HEK293T (cell line): Measurements from ENCODE around the gene ZNF394.
"Not testable (repeated sequence)": the region's sequence is repeated elsewhere in the genome, so short reads cannot be mapped to it uniquely, and the experiment has no call there.

Source experiments
- CTCF ChIA-PET: fragments of 350-600 bp; formaldehyde crosslinking; extraction: SDS; loops from one replicate; lab custom pipeline; 2021; ENCODE audit warnings: antibody characterized with exemption, inconsistent platforms; lab: Yijun Ruan, JAX
- POLR2A ChIA-PET: fragments of 350-600 bp; formaldehyde crosslinking; extraction: SDS; loops from one replicate; lab custom pipeline; 2020; ENCODE audit warnings: antibody characterized with exemption, inconsistent platforms; lab: Yijun Ruan, JAX
- DNase-seq: peaks from one replicate; pipeline ENCODE4 v3.0.0; 2012; ENCODE audit warnings: mixed read lengths; ENCODE audit errors: extremely low spot score
- ARNT ChIP-seq: fragments of 450-650 bp; IDR thresholded peaks from 2 replicates; pipeline ENCODE4 v1.6.1; 2017; ENCODE audit warnings: mild to moderate bottlenecking
- BHLHE40 ChIP-seq: fragments of 450-650 bp; IDR thresholded peaks from 2 replicates; pipeline ENCODE4 v1.6.1; 2016; ENCODE audit warnings: mild to moderate bottlenecking, moderate library complexity, borderline replicate concordance
- CTBP1 ChIP-seq: fragments of 450-650 bp; IDR thresholded peaks from 2 replicates; pipeline ENCODE4 v1.6.1; 2016; ENCODE audit warnings: borderline replicate concordance
- ELF4 ChIP-seq: fragments of 450-650 bp; IDR thresholded peaks from 2 replicates; pipeline ENCODE4 v1.6.1; 2017; ENCODE audit warnings: antibody characterized with exemption
- FOXA1 ChIP-seq: fragments of 450-650 bp; IDR thresholded peaks from 2 replicates; pipeline ENCODE4 v1.6.1; 2016; ENCODE audit warnings: mild to moderate bottlenecking
- FOXK2 ChIP-seq: fragments of 450-650 bp; IDR thresholded peaks from 2 replicates; pipeline ENCODE4 v1.6.1; 2016; ENCODE audit warnings: mild to moderate bottlenecking
- FOXM1 ChIP-seq: fragments of 450-650 bp; IDR thresholded peaks from 2 replicates; pipeline ENCODE4 v1.6.1; 2017; ENCODE audit warnings: mild to moderate bottlenecking, borderline replicate concordance
- HDGF ChIP-seq: fragments of 450-650 bp; IDR thresholded peaks from 2 replicates; pipeline ENCODE4 v1.6.1; 2017; ENCODE audit warnings: antibody characterized with exemption, borderline replicate concordance
- L3MBTL2 ChIP-seq: fragments of 450-650 bp; conservative IDR thresholded peaks from 2 replicates; pipeline ENCODE4 v1.6.1; 2016; ENCODE audit warnings: mild to moderate bottlenecking
- LEF1 ChIP-seq: fragments of 450-650 bp; IDR thresholded peaks from 2 replicates; pipeline ENCODE4 v1.6.1; 2017; ENCODE audit warnings: mild to moderate bottlenecking, borderline replicate concordance
- NFRKB ChIP-seq: fragments of 450-650 bp; IDR thresholded peaks from 2 replicates; pipeline ENCODE4 v1.6.1; 2016; ENCODE audit warnings: mild to moderate bottlenecking, moderate library complexity
- SP1 ChIP-seq: fragments of 450-650 bp; IDR thresholded peaks from 2 replicates; pipeline ENCODE4 v1.6.1; 2017
- SUZ12 ChIP-seq: fragments of 450-650 bp; IDR thresholded peaks from 2 replicates; pipeline ENCODE4 v1.6.1; 2016; ENCODE audit warnings: mild to moderate bottlenecking
- TARDBP ChIP-seq: fragments of 450-650 bp; IDR thresholded peaks from 2 replicates; pipeline ENCODE4 v1.6.1; 2016
- ZNF384 ChIP-seq: fragments of 450-650 bp; IDR thresholded peaks from 2 replicates; pipeline ENCODE4 v1.6.1; 2016
- TF ChIP-seq, protein P1 (sequence below): fragments of 450-650 bp; IDR thresholded peaks from 2 replicates; pipeline ENCODE4 v1.6.1; 2016

ZNF394 gene

DNA sequence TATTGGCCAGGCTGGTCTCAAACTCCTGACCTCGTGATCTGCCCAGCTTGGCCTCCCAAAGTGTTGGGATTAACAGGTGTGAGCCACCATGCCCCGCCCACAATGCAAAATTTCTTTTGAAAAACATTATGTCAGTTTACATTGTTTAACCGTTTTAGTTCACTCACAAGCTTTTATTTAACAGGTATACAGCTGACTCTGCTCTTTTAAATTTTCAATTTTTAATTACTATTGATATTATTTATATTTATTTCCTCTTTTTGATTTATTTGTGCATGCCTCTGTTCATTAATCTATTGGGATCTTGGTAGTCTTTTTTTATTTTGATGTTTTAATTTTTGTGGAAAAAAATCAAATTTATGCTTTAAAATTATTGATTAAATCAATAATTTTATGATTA, 21.3 kb upstream of the ZNF394 start:
- CTCF ChIA-PET, result no interaction called here

DNA sequence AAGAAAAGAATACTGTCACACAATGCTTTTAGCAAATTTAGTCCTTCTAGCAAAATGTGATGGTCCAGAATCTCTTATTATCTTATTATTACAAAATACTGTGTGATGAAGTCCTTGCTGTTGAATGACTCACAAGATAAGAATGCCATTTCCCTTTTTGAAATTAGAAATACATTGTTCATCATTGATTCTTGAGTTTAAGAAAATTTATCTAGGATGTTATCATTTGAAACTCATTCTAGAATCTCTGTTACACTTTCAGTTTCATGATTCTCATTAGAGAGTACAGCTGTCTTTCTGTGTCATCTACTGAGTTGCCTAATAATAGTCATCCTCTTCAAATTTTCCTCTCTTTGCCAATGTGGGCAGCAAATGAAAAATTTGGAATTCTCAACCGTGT, 14.0 kb upstream of the ZNF394 start:
- ChIA-PET CTCF (interaction anchor here (0.6 kb wide), 1 partner anchor 101 kb away, joined by 3 read pairs; no protein-coding TSS in a partner anchor), POLR2A (interaction anchor here (0.7 to 2.2 kb wide), 2 partner anchors 45 to 112 kb away, joined by 3 to 8 read pairs; partner anchors contain the start of gene ZNF655)
- DNase-seq, result no peak
- TF ChIP-seq FOXM1 (no peak), ZNF384 (no peak), TARDBP (no peak), L3MBTL2 (no peak), FOXK2 (no peak), BHLHE40 (no peak), CTBP1 (no peak), FOXA1 (no peak), ARNT (no peak), LEF1 (no peak), HDGF (no peak)
- TF ChIP-seq, protein P1, sequence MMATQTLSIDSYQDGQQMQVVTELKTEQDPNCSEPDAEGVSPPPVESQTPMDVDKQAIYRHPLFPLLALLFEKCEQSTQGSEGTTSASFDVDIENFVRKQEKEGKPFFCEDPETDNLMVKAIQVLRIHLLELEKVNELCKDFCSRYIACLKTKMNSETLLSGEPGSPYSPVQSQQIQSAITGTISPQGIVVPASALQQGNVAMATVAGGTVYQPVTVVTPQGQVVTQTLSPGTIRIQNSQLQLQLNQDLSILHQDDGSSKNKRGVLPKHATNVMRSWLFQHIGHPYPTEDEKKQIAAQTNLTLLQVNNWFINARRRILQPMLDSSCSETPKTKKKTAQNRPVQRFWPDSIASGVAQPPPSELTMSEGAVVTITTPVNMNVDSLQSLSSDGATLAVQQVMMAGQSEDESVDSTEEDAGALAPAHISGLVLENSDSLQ, result no peak

More for the DNA sequence above, 21.3 kb upstream of the ZNF394 start:
- POLR2A ChIA-PET, result interaction anchor here (1.2 kb wide), 1 partner anchor 17 kb away, joined by 3 read pairs; the partner anchor contains the start of gene ZKSCAN5
- no peak for DNase-seq
- TF ChIP-seq ZNF384 (no peak), HDGF (no peak), CTBP1 (no peak), FOXA1 (no peak), LEF1 (no peak), ELF4 (no peak), ARNT (no peak), BHLHE40 (no peak), L3MBTL2 (no peak), FOXM1 (no peak), NFRKB (no peak), FOXK2 (no peak), TARDBP (no peak), SUZ12 (no peak)
- TF ChIP-seq, protein P1, result no peak

DNA sequence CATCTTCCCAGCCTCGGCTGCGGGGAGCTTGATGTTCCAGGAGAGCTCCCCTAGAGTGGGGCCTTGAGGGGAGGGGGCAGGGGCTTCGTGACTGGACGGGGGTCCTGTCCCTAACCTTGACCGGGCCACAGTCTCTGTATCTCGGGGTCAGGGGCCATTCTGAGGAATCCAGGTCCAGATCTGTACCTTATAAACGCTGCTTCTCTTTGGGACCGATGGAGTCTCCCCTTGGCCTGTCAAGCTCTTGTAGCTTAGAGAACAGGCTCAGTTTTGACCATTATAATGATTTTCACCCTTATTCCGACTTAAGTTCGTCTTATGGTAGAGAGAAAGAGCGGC, 5.2 kb upstream of the ZNF394 start:
- POLR2A ChIA-PET, result interaction anchor here (1.0 to 2.0 kb wide), 9 partner anchors 11 to 111 kb away, joined by 3 to 15 read pairs (median 5); partner anchors contain the start of genes ATP5MF, BUD31, CPSF4 and FAM200A
- CTCF ChIA-PET, result no interaction called here
- no peak for DNase-seq
- TF ChIP-seq, protein P1, result no peak
- TF ChIP-seq SP1 (no peak), SUZ12 (no peak), LEF1 (no peak), TARDBP (no peak), HDGF (no peak), ARNT (no peak), L3MBTL2 (no peak), ZNF384 (no peak), FOXM1 (no peak), FOXA1 (no peak), ELF4 (no peak), CTBP1 (no peak), NFRKB (no peak), FOXK2 (no peak), BHLHE40 (no peak)

DNA sequence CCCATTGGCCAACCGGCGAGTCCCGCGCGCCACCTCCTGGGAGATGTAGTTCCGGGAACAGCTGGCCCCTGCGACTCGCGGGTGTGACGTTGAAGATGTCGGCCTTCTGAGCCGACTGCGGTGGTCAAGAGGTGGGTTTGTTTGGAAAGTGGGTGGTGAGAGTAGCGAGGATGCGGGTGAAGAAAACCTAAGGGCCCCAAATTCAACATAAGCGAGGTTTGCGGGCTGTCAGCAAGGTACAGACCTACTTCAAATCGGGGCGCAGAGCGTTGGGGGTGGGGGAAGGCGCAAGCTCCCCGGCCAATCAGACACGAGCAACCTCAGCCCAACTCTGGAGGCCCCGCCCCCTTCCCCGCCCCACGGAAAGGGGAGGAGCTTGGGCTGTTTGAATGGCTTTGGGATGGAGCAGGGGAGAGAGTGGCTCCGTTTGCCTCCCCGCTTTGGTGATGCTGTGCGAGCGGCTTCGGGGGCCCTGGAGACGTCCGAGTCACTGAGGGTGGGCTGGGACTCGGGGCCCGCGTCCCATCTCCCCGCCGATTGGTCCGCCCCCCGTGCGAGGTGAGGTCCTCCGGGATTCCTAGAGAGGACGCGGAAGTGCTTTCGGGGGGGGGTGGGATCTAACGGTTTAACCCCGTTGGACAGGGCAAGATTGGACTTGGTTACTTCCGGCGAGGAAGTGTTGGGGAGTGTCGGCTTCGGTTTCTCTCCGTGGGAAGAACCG, 4.7 kb upstream of the ZNF394 start, which contains the start of gene ZKSCAN5:
ZKSCAN5 (plus strand) TSS at position 60 of the 721 bp plus-strand sequence. CDS start 1,383 bp downstream, outside the sequence.
- ChIA-PET POLR2A (interaction anchor here (0.6 to 2.0 kb wide), 13 partner anchors 11 to 510 kb away, joined by 3 to 15 read pairs (median 4); partner anchors contain the start of genes ATP5MF, BUD31, CPSF4 and FAM200A), CTCF (no interaction called here)
- TF ChIP-seq L3MBTL2 (no peak), FOXM1 (peak; percentile 87; the same call in 1 of the 2 replicates), ELF4 (peak; percentile 78)
- peak; percentile 86 for DNase-seq

DNA sequence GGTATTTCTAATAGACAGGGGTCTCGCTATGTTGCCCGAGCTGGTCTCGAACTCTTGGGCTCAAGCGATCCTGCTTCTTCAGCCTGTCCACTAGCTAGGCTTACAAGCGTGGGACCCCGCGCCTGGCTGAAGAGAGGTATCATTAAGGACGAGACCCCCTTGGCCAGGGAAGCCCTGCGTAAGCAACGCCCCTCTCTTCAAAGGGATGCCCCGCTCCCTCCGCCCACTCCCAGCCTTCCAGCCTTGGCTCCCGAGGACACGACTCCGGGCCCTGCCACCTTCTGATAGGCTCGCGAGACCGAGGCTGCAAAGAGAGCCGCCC, 4.2 kb upstream of the ZNF394 start:
- peak; percentile 90 for DNase-seq
- POLR2A ChIA-PET, result interaction anchor here (0.6 to 2.0 kb wide), 13 partner anchors 12 to 511 kb away, joined by 3 to 15 read pairs (median 4); partner anchors contain the start of genes ATP5MF, BUD31, CPSF4 and FAM200A
- TF ChIP-seq LEF1, result no peak
- TF ChIP-seq, protein P1, result no peak
- TF ChIP-seq CTBP1, result no peak
- no peak for TF ChIP-seq SP1
- TF ChIP-seq FOXK2, result no peak
- no peak for TF ChIP-seq ELF4
- TF ChIP-seq SUZ12, result no peak
- no peak for TF ChIP-seq NFRKB
- CTCF ChIA-PET, result no interaction called here

DNA sequence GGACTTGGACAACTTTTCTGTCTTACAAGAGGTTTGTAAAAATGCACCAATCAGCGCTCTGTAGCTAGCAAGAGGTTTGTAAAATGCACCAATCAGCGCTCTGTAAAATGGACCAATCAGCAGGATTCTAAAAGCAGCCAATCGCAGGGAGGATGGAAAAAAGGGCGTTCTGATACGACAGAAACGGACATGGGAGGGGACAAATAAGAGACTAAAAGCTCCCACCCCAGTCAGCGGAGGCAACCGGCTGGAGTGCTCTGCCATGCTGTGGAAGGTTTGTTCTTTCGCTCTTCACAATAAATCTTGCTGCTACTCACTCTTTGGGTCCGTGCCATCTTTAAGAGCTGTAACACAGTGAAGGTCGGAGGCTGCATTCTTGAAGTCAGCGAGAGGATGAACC, 1.2 kb upstream of the ZNF394 start:
- ChIA-PET CTCF (interaction anchor here (0.6 kb wide), 1 partner anchor 58 kb away, joined by 3 read pairs; no protein-coding TSS in a partner anchor), POLR2A (interaction anchor here (1.2 to 2.0 kb wide), 3 partner anchors 15 to 56 kb away, joined by 3 to 8 read pairs (median 6); partner anchors contain the start of genes FAM200A and ZNF655)
- DNase-seq, result not testable (repeated sequence)
